ENCODE results near the gene C2orf76. TPM values are rescaled to one million over a fixed set of nuclear protein-coding genes. Genes with fewer than 3 reads are reported as not detected.
A peak's percentile ranks its signal among the peaks of the same experiment; 100 is the strongest.

The C2orf76 gene
- total RNA-seq, result 11.3 and 16.6 TPM in 2 replicates
- 17.6 and 18.3 TPM in 2 replicates for polyA plus RNA-seq

DNA sequence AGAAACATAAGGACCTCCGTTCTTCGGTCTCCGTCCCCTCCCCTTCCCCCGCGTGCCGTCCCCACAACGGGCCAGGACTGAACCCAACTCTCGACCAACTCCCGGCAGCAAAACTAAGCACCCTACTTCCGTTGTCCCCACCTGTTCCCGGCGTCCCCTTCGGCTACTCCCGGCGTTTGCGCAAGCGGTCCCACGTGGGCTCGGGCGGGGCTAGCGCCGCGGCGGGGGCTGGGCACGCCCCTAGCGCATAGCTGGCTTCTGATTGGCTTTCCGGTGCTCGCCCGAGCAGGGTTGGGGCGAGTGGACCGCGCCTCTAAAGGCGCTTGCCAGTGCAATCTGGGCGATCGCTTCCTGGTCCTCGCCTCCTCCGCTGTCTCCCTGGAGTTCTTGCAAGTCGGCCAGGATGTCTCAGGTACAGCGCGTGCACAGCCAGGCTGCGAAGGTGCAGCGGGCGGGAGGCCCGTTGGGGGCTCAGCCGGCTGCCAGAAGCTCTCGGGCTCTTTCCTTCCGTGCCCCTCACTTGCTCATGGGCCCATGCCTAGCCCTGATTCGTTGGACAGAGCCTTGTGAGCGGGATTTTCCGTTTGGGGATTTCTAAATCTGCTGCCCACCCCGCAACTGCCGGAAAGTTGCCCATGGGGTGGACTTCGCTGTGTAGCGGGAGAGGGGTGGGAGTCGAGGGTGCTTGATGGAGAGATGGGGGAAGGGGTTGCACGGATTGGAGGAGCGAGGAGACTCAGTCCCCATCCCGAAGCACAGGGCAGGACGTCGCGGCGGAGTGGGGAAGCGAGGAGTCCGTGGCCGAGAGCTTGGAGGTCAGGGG, at the start of gene C2orf76, which contains the start of gene DBI:
Gene C2orf76, minus strand, starts transcription at position 186 of the 823 bp plus-strand sequence. CDS start 26,875 bp downstream, outside the sequence.
Gene DBI, plus strand, starts transcription at position 329 of the 823 bp plus-strand sequence. Its CDS starts 75 bp downstream, at position 404.
- under 1% methylated on average over 51 of the region's 65 CpGs for WGBS (ENCODE audit: low lambda C conversion rate, missing lambda C conversion rate)
- peak within 1 kb of the TSS; percentile 89 for H3K27ac ChIP-seq
- no peaks in the 10 kb centered on the region for H3K9me2 ChIP-seq (replicated peaks; ENCODE audit: insufficient read depth)
- no peaks in the 10 kb centered on the region for H3K27me3 ChIP-seq
- H3K4me2 ChIP-seq, result peak within 1 kb of the TSS; percentile 98
- no peaks in the 10 kb centered on the region for H3K36me3 ChIP-seq (replicated peaks; ENCODE audit: insufficient read depth, low read depth)
- H4K20me1 ChIP-seq (ENCODE audit: insufficient read depth, poor library complexity, severe bottlenecking), result peaks cover 14% of the 10 kb centered on the region
- H2AFZ ChIP-seq, result peak within 1 kb of the TSS; percentile 76
- H3K4me1 ChIP-seq (ENCODE audit: insufficient read depth), result peaks cover 23% of the 10 kb centered on the region
- TF ChIP-seq, protein P1, sequence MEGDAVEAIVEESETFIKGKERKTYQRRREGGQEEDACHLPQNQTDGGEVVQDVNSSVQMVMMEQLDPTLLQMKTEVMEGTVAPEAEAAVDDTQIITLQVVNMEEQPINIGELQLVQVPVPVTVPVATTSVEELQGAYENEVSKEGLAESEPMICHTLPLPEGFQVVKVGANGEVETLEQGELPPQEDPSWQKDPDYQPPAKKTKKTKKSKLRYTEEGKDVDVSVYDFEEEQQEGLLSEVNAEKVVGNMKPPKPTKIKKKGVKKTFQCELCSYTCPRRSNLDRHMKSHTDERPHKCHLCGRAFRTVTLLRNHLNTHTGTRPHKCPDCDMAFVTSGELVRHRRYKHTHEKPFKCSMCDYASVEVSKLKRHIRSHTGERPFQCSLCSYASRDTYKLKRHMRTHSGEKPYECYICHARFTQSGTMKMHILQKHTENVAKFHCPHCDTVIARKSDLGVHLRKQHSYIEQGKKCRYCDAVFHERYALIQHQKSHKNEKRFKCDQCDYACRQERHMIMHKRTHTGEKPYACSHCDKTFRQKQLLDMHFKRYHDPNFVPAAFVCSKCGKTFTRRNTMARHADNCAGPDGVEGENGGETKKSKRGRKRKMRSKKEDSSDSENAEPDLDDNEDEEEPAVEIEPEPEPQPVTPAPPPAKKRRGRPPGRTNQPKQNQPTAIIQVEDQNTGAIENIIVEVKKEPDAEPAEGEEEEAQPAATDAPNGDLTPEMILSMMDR (IDR thresholded peaks at IDR 0.05; ENCODE audit: poor library complexity), result no peak
- TF ChIP-seq EZH2phosphoT487 (IDR thresholded peaks at IDR 0.05; ENCODE audit: low read depth, severe bottlenecking, unreplicated experiment), result no peak
- TF ChIP-seq EZH2 (IDR thresholded peaks at IDR 0.05; ENCODE audit: borderline replicate concordance), result no peak
- H3K4me3 ChIP-seq, result peak within 1 kb of the TSS; percentile 88
- H3K79me2 ChIP-seq, result peaks cover 49% of the 10 kb centered on the region
- DNase-seq (ENCODE audit: low spot score), result peak; percentile 97
- H3K9me3 ChIP-seq (ENCODE audit: low read depth), result no peaks in the 10 kb centered on the region

DNA sequence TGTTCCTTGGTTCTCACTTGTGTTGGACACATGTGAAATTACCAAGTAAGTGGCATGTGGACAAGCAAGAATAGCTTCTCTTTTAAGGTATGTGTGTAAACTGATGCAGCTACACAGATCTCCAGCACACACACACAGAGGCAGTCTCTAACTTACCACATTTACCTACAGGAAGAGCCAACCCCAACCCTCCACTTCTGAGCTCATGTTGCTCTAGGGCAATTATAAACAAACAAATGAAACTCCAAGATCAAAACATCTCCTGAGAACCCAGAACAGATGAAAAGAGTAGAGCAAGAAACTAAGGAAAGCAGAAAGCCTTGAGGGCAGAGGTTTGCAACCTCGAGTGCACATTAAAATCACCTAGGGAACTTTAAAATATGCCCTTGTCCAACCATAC, 49.0 kb upstream of the C2orf76 start:
- Histone ChIP-seq H3K4me2 (no peak overlapping the region), H4K20me1 (ENCODE audit: insufficient read depth, poor library complexity, severe bottlenecking) (no peaks in the 10 kb centered on the region), H3K9me2 (replicated peaks; ENCODE audit: insufficient read depth) (no peaks in the 10 kb centered on the region), H2AFZ (no peak overlapping the region), H3K36me3 (replicated peaks; ENCODE audit: insufficient read depth, low read depth) (no peaks in the 10 kb centered on the region), H3K27ac (no peak overlapping the region), H3K9me3 (ENCODE audit: low read depth) (no peaks in the 10 kb centered on the region), H3K4me1 (ENCODE audit: insufficient read depth) (peaks cover 12% of the 10 kb centered on the region), H3K27me3 (no peaks in the 10 kb centered on the region), H3K4me3 (no peak overlapping the region), H3K79me2 (no peaks in the 10 kb centered on the region)
- no peak for DNase-seq (ENCODE audit: low spot score)
- TF ChIP-seq EZH2 (IDR thresholded peaks at IDR 0.05; ENCODE audit: borderline replicate concordance) (no peak), EZH2phosphoT487 (IDR thresholded peaks at IDR 0.05; ENCODE audit: low read depth, severe bottlenecking, unreplicated experiment) (no peak)
- TF ChIP-seq, protein P1 (IDR thresholded peaks at IDR 0.05; ENCODE audit: poor library complexity), result no peak
- 55% methylated on average over 1 of the region's 1 CpG for WGBS (ENCODE audit: low lambda C conversion rate, missing lambda C conversion rate)

DNA sequence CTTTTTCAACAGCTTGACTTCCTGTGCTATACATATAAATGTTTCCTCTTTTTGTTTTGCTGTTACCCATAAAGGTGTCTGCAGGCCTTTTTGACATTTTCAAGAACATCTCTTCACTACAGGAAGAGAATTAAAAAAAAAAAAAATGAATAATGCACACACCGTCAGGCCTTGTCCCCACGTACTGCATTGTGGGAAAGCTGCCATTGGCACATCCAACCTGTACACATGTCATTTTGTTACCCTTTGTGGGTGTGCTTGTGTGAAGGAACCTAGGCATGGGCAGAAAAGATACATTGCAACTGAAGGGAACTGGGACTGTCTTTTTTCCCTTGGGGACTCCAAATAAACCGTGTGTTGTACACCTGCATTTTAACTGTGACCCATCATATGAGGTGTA, 48.3 kb upstream of the C2orf76 start:
- Histone ChIP-seq H4K20me1 (ENCODE audit: insufficient read depth, poor library complexity, severe bottlenecking) (no peaks in the 10 kb centered on the region), H2AFZ (no peak overlapping the region), H3K4me1 (ENCODE audit: insufficient read depth) (peaks cover 4% of the 10 kb centered on the region), H3K27ac (no peak overlapping the region), H3K9me3 (ENCODE audit: low read depth) (no peaks in the 10 kb centered on the region), H3K4me3 (no peak overlapping the region), H3K9me2 (replicated peaks; ENCODE audit: insufficient read depth) (no peaks in the 10 kb centered on the region), H3K4me2 (no peak overlapping the region), H3K36me3 (replicated peaks; ENCODE audit: insufficient read depth, low read depth) (no peaks in the 10 kb centered on the region), H3K27me3 (no peaks in the 10 kb centered on the region), H3K79me2 (no peaks in the 10 kb centered on the region)
- no peak for DNase-seq (ENCODE audit: low spot score)
- no peak for TF ChIP-seq EZH2 (IDR thresholded peaks at IDR 0.05; ENCODE audit: borderline replicate concordance)
- TF ChIP-seq, protein P1 (IDR thresholded peaks at IDR 0.05; ENCODE audit: poor library complexity), result no peak
- no peak for TF ChIP-seq EZH2phosphoT487 (IDR thresholded peaks at IDR 0.05; ENCODE audit: low read depth, severe bottlenecking, unreplicated experiment)
- WGBS (ENCODE audit: low lambda C conversion rate, missing lambda C conversion rate), result 86% methylated on average over 3 of the region's 3 CpGs

All from hepatocyte (in vitro differentiated cells).